Fibroblast of mammary gland (primary cell): ENCODE measurements around the gene TMEM168.

Experiments
- DNase-seq: peaks from one replicate; pipeline ENCODE4 v3.0.0-alpha.2; 2010; ENCODE audit warnings: low read depth
- H3K4me3 ChIP-seq: 2 replicates; pipeline ENCODE4 v1.5.1; 2011; ENCODE audit warnings: low read depth, mild to moderate bottlenecking, low read length, moderate library complexity; ENCODE audit not compliant: control insufficient read depth
- CTCF ChIP-seq: conservative IDR thresholded peaks from 2 replicates; pipeline ENCODE4 v1.5.1; 2011; ENCODE audit warnings: low read depth, low read length, inconsistent platforms; ENCODE audit not compliant: control insufficient read depth, insufficient read depth

Gene TMEM168

GRCh38 chr7:112749775-112750174 lies 40.4 kb downstream of the TMEM168 start:
- no peak overlapping the region for H3K4me3 ChIP-seq
- TF ChIP-seq CTCF = no peak

GRCh38 chr7:112748381-112748780 lies 41.8 kb downstream of the TMEM168 start:
- no peak for TF ChIP-seq CTCF
- H3K4me3 ChIP-seq = no peak overlapping the region
- DNase-seq = no peak

More at GRCh38 chr7:112749775-112750174, 40.4 kb downstream of the TMEM168 start:
- no peak for DNase-seq

GRCh38 chr7:112745635-112746034 lies 44.6 kb downstream of the TMEM168 start:
- TF ChIP-seq CTCF = no peak
- no peak for DNase-seq
- no peak overlapping the region for H3K4me3 ChIP-seq

- no peak overlapping the region for H3K4me3 ChIP-seq
- DNase-seq = peak; percentile 10
- TF ChIP-seq CTCF = no peak
These were observed 45.4 kb downstream of the TMEM168 start for GRCh38 chr7:112744818-112745217.

- no peak for TF ChIP-seq CTCF
- DNase-seq = no peak
- H3K4me3 ChIP-seq = no peak overlapping the region
These were observed 46.4 kb downstream of the TMEM168 start for GRCh38 chr7:112743811-112744210.

- H3K4me3 ChIP-seq = no peak overlapping the region
- TF ChIP-seq CTCF = no peak
- no peak for DNase-seq
These were observed 49.5 kb downstream of the TMEM168 start for GRCh38 chr7:112740667-112741066.

GRCh38 chr7:112739436-112740180 lies 50.6 kb downstream of the TMEM168 start:
- no peak overlapping the region for H3K4me3 ChIP-seq
- no peak for TF ChIP-seq CTCF
- DNase-seq = no peak
